ENCODE data around the gene EYA4.

DNA sequence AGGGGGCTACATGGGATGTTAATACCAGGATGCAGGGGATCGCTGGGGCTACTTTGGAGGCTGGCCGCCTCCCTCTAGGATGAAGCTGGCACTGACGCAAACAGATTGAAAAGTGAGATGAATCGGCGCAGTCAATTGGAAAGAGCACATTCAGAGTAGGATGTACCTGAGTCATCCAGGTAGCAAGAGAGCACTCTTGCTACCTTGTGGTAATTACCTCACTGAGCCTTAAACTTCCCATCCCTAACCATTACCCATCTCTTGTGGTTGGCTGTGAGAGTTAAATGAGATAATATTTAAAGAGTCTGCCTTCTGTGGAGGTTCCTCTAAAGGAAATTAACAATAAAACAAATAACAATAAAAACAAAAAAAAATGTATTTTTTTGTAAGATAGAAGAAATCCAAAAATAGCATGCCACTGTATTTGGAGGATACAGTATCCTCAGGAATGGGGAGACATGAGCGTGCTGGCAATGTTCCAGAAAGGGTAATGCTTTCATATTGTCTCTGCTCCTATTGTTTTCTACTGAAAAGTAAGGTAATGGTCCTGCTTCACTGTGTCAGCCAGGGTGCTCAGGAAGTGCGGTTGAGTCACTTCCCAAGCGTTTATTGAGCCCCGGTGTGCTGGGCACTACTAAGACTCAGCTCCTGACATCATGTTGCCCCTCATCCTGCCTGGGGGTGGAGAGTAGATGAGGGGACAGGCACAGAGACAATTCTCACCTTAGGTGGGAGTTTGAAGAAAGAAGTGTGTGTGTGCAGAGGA lies 301.1 kb downstream of the EYA4 start:
- no peak for TF ChIP-seq POLR2A (IDR thresholded peaks at IDR 0.05)
- TF ChIP-seq, protein P1, sequence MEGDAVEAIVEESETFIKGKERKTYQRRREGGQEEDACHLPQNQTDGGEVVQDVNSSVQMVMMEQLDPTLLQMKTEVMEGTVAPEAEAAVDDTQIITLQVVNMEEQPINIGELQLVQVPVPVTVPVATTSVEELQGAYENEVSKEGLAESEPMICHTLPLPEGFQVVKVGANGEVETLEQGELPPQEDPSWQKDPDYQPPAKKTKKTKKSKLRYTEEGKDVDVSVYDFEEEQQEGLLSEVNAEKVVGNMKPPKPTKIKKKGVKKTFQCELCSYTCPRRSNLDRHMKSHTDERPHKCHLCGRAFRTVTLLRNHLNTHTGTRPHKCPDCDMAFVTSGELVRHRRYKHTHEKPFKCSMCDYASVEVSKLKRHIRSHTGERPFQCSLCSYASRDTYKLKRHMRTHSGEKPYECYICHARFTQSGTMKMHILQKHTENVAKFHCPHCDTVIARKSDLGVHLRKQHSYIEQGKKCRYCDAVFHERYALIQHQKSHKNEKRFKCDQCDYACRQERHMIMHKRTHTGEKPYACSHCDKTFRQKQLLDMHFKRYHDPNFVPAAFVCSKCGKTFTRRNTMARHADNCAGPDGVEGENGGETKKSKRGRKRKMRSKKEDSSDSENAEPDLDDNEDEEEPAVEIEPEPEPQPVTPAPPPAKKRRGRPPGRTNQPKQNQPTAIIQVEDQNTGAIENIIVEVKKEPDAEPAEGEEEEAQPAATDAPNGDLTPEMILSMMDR (IDR thresholded peaks at IDR 0.05) = no peak
